Fibroblast of the aortic adventitia (primary cell): Measurements from ENCODE around the gene TEX44. TPM values are rescaled to one million over a fixed set of nuclear protein-coding genes. Genes with fewer than 3 reads are reported as not detected.

Source experiments
- DNase-seq: peaks from one replicate; pipeline ENCODE4 v3.0.0-alpha.2; 2010; ENCODE audit warnings: low read depth
- H3K4me3 ChIP-seq: 2 replicates; pipeline ENCODE4 v1.5.1; 2011; ENCODE audit warnings: low read depth, mild to moderate bottlenecking, control low read depth, low read length, moderate library complexity
- total RNA-seq: library from RNA; depleted of rRNA; stranded (reverse); fragments of >200 nt; gene quantifications from 2 replicates; pipeline ENCODE4 v1.2.3, GENCODE V29; 2012; ENCODE audit warnings: low replicate concordance
- TF ChIP-seq, protein P1 (sequence below): IDR thresholded peaks from 2 replicates; pipeline ENCODE4 v1.5.1; 2011; ENCODE audit warnings: mild to moderate bottlenecking, low read length, control low read depth, inconsistent platforms; ENCODE audit not compliant: insufficient read depth

The TEX44 gene
- total RNA-seq, 1 donor = not detected

GRCh38 chr2:231640641-231641111, 48.0 kb downstream of the TEX44 start:
- TF ChIP-seq, protein P1, sequence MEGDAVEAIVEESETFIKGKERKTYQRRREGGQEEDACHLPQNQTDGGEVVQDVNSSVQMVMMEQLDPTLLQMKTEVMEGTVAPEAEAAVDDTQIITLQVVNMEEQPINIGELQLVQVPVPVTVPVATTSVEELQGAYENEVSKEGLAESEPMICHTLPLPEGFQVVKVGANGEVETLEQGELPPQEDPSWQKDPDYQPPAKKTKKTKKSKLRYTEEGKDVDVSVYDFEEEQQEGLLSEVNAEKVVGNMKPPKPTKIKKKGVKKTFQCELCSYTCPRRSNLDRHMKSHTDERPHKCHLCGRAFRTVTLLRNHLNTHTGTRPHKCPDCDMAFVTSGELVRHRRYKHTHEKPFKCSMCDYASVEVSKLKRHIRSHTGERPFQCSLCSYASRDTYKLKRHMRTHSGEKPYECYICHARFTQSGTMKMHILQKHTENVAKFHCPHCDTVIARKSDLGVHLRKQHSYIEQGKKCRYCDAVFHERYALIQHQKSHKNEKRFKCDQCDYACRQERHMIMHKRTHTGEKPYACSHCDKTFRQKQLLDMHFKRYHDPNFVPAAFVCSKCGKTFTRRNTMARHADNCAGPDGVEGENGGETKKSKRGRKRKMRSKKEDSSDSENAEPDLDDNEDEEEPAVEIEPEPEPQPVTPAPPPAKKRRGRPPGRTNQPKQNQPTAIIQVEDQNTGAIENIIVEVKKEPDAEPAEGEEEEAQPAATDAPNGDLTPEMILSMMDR = no peak
- peak; percentile 26 for DNase-seq
- H3K4me3 ChIP-seq = no peak overlapping the region

DNA sequence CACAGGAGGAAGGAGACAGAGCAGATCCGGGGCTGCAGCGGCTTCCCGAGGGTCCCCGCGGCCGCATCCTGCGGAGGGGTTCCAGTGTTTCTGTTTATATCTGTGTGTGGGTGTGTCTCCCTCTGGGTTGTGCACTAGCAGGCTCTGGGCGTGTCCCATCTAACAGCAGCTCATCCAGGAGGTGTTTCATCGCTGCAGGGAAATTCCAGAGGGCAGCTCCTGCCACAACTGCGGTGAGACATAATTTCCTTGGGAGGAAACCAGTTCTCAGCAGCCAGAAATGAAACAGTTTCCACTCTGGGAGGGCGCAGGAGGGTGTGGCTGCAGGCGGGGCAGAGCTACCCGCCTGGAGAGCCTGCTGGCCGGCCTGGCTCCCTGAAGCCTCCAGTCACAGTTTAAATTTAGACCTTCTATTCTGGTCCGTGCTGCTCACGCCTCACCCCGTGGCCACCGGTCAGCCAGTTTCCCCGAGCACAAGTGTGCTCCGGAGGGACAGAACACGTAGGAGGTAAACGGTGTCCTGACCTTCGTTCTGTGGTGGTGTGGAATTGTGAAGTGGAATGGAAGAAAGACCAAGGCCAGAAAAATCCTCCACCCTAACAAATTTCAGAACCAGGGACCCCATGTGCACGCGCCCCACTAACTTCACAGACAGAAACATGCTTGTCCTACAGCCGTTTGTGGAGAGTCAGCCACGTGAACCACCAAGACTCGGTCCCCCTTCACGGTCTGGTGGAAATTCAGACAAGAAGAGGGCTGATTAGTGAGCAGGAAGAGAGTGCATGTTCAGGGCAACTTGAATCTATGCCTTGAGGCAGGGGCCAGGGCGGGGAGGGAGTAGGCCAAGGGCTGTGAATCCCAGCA, 50.2 kb downstream of the TEX44 start:
- TF ChIP-seq, protein P1 = no peak
- DNase-seq = peak; percentile 98
- H3K4me3 ChIP-seq = peak overlapping the region; percentile 0

- no peak overlapping the region for H3K4me3 ChIP-seq
- TF ChIP-seq, protein P1 = no peak
- no peak for DNase-seq
Measured at GRCh38 chr2:231643495-231643888, 50.8 kb downstream of the TEX44 start.

Other genes starting within 250 kb of the TEX44 start
- 0.27 and 0.98 TPM in 2 replicates for gene B3GNT7, start 197.2 kb upstream of the TEX44 start, total RNA-seq
- 167 and 437 TPM in 2 replicates for gene NCL, start 128.4 kb upstream of the TEX44 start, total RNA-seq
- gene NMUR1, start 62.4 kb upstream of the TEX44 start, total RNA-seq = not detected in 2 replicates
- 893 and 2,614 TPM in 2 replicates for gene PTMA, start 115.7 kb downstream of the TEX44 start, total RNA-seq
- 14.1 and 30.6 TPM in 2 replicates for gene PDE6D, start 188.4 kb downstream of the TEX44 start, total RNA-seq
- gene COPS7B, start 193.6 kb downstream of the TEX44 start, total RNA-seq = 15.4 and 22.2 TPM in 2 replicates